Activated CD4-positive, alpha-beta memory T cell treated with anti-CD3 and anti-CD28 coated beads for 36 hours (primary cell): Measurements from ENCODE around the gene FAM25A. TPM values are rescaled to one million over a fixed set of nuclear protein-coding genes. Genes with fewer than 3 reads are reported as not detected.

ENCODE experiments used
- total RNA-seq, 2 experiments: library from RNA; stranded (reverse); gene quantifications; one replicate each; pipeline ENCODE4 v1.2.3, GENCODE V29; 2021

Gene FAM25A
- total RNA-seq, 2 experiments from 2014 or later: not detected

Other genes with a start within 250 kb of the FAM25A start
- gene MMRN2, start 62.7 kb upstream of the FAM25A start, total RNA-seq: not detected
- gene SNCG, start 61.7 kb upstream of the FAM25A start, total RNA-seq: not detected
- not detected for gene ADIRF, start 51.8 kb upstream of the FAM25A start, total RNA-seq
- gene GLUD1, start 74.5 kb downstream of the FAM25A start, total RNA-seq: 100 to 1,000 TPM; 174 to 180 TPM
- 10 to 100 TPM; 32.2 to 32.6 TPM for gene SHLD2, start 74.9 kb downstream of the FAM25A start, total RNA-seq
- under 1 TPM; 0.17 TPM for gene NUTM2A, start 205.2 kb downstream of the FAM25A start, total RNA-seq